ENCODE results near the gene CPT1B.

The CPT1B gene

DNA sequence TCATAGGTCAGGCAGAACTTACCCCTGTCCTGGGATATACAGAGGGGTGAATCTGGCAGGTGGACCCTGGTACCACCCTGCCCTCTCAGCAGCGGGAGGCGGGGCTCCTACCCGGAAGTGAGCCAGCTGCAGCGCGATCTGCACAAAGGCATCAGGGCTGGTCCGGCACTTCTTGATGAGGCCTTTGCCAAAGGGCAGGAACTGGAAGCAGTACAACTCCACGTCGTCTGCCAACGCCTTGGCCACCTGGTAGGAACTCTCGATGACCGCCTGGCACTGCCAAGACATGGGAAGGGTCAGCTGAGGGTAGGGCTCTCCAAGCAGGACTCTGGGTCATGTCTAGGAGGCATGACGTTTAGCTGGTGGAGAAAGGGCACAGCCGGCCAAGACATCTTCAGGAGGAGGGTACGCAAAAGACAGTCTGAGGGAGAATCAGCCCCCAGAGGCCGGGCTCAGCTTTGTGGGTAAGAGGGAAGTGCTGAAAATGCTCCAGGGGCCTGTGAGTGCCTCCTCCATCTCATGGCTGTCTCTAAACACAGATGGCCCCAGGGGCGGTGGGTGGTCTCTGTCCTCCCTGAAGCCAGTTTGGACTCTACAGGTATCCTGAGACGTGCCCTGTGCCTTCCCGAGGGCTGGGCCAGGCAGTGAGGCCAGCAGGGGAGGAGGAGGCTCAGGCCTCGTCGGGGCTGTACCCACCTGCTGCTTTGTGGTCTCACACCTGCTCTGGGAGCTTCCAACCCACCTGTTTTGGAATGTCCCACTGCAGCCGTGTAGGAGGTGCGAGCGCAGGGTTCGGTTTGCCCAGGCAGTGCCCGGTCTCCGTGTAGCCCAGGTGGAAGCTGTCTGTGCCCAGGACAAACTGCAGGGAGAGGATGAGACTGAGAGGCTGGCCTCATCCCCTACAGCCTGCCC lies 6.7 kb downstream of the CPT1B start:
- DNase-seq = no peak

DNA sequence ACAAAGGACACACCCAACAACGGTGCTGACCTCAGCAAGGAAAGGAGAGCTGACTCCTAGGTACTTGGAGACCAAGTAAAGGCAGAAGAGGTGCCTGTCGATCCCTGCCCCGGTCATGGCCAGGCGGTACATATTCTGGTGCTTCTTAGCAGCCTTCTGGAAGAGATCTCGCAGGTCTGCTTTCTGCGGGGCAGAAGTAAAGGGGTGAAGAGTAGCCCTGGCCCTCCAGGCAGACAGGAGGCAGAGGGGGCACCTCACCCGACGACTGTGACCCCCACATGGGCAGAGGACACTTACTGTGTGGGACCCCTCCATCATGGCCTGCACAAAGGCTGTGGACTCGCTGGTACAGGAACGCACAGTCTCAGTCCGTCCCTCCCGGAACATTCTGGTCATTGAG lies 7.4 kb downstream of the CPT1B start:
- no peak for DNase-seq

DNA sequence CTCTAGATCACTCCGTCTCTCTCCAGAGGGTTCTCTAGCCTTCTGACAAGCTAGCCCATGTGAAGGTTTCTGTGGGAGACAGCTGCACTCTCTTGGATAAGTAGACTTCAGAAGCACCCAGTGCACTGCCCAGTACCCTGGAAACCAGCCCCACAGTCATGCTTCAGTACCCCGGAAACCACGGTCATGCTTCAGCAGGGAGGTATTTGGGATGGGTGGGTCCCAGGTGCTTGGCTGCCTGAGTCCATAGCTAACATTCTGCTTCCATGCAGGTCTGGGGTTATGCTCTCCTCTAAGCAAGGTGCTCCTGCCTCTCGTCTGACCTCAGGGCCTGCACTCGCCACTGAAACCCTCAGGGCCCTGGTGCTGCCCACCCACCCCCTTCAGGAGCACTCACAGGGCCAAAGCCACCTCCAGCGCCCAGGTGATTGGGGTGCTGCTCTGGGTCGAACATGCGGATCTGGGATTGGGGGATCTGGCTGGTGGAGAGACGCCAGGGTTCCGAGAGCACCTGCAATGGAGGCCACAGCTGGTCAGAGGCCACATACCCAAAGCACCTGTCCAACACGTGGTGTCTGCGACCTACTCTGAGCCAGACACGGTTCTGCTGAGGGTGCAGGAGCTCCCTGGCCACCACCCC lies 8.2 kb downstream of the CPT1B start:
- no peak for DNase-seq

DNA sequence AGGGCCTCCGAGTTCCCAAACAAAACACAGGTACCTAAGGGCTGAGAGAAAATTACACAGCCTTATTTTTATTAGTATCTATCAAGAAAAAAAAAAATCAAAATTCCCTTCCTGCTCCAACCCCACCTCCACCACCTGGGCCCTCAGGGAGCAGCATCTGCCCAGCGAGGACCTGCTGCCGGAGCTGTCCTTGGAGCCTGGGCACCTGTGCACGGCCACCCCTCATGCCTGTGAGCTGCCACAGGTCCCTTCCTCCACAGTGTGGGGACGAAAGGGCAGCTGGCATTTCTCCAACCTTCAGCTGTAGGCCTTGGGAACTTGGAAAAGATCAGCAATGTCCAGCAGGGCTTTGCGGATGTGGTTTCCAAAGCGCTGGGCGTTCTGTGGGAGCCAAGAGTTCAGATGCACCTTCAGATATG lies 9.2 kb downstream of the CPT1B start:
- DNase-seq = no peak

DNA sequence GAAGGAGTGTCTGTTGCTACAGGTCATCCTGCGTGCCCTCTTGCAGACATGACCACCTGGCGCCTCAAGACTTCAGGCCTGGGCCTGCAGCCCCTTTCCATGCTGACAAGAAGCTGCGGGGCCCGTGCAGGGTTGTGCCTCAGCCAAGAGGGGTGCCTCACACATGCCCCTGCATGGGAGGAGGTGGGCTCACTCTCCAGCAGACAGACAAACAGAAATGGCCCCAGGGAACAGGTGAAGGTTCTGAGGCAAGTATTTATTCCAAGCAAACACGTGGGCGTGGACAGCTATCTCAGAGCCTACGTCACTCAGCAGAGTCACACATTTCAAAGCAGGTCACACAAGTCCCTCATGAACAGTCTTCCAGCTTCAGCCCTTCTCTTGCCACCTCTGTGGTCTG lies 9.6 kb downstream of the CPT1B start:
- DNase-seq = no peak

DNA sequence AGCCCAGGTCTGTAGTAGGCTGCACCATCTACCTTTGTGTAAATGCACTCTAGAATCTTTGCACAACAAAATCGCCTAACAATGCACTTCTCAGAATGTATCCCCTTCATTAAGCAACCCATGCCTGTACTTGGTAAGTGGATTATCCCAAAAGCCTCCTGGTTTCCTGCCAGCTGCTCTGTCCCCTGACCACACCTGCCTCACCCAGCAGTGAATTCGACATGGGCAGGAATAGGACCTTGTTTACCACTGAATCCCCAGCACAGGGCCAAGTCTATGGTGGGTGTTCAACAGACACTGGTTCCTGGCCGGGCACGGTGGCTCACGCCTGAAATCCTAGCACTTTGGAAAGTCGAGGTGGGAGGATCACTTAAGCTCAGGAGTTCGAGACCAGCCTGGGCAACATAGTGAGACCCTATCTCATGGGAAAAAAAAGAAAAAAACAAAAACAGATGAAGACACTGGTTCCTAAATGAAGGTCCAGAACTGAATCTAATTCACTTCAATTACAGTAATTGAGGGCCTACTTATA lies 10.4 kb downstream of the CPT1B start:
- no peak for DNase-seq

DNA sequence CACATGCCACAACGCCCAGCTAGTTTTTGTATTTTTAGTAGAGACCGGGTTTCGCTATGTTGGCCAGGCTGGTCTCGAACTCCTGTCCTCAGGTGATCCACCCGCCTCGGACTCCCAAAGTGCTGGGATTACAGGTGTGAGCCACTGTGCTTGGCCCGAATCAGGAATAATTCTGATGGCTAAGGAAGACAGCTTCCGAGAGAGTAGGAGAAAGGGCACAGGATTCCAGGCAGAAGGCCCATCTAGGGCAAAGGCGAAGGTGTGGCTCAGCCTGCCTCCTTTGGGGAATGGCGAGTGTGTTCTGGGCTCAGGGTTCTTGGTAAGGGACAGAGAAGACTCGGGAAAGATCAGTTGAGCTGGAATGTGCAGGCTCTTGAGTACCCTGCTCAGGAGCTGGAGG lies 13.9 kb downstream of the CPT1B start:
- DNase-seq = no peak

DNA sequence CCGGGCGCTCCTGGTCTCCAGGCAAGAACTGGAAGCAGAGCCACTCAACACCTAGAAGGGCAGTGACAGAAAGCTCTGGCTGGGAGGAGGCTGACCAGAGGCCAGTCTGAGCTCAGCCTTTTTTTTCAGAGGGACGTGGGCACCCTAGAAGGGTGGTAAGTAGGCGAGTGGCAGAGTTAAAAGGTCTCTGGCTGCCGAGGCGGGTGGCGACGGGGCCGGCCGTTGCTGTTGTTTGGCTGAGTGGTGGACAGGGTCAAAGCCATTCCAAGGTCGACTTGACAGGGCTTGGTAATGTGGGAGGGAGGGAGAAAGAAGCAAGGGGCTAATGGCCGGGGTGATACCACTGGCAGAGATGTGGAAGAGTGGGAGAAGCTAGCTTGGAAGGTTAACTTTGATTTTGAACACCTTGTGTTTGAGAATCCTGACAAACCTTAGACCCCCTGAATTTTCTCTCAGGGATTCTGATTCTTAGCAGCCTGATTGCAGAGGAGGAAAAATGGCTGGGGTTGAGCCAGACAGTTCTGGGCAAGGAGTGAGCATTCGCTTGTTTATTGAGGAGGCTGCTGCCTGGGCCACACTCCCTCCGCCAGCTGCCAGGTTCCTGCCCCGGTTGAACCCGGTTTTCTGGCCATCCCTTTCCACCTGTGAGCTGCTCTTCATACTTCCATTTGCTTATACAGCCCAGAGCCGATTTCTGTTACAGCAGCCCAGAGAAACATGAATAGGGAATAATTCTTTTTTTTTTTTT lies 14.6 kb downstream of the CPT1B start:
- peak in 5 of 56 donors; percentile 8 to 30 (median 16) for DNase-seq

DNA sequence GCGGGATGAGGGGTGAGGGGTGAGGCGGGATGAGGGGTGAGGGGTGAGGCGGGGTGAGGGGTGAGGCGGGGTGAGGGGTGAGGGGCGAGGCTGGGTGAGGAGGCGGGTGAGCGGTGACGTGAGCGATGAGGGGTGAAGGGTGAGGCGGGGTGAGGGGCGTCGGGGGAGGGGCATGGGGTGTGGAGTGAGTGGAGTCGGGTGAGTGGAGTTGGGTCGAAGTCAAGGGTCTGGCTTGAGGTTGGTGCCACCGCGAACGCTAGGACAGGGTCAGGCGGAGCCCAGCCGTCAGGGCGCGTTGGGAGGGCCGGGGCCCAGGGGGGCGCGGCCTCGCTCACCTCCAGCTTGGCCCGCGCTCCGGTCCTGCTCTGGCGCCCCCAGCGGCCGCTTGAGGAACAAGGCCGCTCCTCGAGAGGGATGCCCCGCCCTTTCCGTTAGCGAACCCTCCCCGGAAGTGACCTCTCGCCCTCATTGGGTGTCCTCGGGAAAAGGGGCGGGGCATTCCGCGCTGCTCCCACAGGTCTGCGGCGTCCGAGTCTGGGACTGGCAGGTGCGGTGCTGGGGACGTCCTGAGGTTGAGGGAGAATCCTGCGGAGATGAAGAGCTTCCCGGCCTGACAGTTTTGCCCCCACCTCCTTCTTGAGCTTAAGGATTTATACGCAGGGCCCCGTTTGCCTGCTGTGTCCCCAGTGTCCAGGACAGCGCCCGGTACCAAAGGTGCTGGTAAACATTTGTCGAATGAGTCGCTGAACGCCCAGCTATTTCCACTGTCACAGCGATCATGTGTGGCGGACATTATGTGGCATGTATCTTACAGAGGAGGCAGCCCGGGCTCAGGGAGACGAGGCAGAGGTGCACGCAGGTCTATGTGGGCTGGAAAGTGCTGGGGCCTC lies 15.5 kb downstream of the CPT1B start, which contains the start of gene SYCE3:
Gene SYCE3, minus strand, starts transcription at position 397 of the 890 bp plus-strand sequence. CDS start 6,514 bp downstream, outside the sequence.
- peak; percentile 33 to 97 (median 90) for DNase-seq

DNA sequence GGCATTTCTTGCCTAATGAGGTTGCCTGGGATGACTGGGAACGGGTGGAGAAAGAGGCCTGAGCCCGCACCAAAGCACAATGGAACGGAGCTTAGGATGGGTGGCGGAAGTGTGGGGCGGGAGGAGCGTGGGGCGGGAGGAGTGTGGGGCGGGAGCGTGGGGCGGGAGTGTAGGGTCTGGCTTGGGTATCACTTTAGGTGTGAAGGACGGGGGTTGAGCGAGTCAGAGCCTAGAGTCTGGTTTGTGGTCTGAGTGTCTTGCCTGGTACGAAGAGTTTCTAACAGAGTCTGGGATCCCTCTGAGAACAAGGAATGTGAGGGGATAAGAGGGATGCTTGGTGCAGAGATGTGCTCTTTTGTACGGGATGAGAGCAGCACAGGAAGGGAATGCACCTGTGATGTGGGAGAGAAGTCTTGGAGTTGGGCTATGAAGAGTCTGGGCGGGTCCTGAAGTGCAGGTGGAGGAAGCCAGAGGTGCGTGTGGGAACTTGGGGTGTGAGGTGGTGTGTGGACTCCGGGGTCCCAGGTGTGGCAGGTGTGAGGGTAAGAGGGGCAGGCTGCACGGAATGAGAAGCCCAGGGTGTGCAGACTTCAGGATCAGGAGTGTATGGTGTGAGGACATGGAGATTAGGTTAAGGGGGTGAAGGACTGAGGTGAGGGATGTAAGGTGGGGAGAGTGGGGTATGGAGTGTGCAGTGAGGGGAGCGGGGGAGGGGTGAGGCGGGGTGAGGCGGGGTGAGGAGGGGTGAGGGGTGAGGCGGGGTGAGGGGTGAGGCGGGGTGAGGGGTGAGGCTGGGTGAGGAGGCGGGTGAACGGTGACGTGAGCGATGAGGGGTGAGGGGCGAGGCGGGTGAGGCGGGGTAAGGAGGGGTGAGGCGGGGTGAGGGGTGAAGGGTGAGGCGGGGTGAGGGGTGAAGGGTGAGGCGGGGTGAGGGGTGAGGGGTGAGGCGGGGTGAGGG lies 16.5 kb downstream of the CPT1B start:
- DNase-seq = no peak

DNA sequence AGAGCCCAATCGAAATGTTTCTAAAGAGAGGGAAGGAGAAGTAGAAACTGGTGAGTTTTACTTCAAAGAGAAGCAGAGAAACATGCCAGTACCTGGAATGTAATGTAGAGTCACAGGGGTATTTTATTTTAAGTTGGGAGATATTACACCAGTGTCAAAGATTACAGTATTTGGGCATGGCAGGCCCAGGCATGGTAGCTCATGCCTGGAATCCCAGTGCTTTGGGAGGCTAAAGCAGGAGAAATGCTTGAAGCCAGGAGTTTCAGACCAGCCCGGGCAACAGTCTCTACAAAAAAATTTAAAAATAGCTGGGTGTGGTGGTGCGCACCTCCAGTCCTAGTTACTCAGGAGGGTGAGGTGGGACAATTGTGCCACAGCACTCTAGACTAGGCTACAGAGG lies 18.2 kb downstream of the CPT1B start:
- no peak for DNase-seq

DNA sequence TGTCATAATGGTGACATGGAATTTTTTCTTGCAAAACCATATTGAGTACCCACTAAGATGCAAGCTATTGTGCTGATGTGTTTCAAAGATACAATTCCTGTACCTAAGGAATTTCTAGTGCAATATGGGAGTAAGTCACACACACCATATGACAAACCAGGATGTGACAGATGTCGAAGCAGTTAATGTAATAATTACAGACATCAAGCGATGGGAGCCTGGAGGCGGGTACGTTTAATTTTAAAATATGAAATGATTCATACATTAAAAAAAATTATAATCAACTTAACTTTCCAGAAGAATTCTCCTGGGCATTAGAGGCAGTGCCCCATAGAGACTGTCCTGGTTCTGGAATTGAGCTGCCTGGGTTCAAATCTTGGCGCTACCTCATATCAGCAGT lies 21.5 kb downstream of the CPT1B start:
- DNase-seq = no peak

DNA sequence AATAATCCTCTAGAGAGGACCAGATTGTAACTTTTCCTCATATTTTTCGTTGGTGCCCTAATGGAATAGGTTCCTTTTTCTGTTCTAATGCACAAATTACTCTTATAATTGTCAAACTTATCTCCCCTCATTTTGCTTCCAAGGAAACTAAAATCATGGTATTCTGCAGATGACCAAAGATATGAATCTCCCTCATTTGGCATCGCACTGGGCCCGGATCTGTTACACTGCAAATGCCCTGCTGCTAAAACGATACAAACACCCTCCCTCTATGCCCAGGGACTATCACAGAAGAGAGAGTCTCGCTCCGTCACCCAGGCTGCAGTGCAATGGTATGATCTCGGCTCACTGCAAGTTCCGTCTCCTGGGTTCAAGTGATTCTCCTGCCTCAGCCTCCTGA lies 24.9 kb downstream of the CPT1B start:
- no peak for DNase-seq

DNA sequence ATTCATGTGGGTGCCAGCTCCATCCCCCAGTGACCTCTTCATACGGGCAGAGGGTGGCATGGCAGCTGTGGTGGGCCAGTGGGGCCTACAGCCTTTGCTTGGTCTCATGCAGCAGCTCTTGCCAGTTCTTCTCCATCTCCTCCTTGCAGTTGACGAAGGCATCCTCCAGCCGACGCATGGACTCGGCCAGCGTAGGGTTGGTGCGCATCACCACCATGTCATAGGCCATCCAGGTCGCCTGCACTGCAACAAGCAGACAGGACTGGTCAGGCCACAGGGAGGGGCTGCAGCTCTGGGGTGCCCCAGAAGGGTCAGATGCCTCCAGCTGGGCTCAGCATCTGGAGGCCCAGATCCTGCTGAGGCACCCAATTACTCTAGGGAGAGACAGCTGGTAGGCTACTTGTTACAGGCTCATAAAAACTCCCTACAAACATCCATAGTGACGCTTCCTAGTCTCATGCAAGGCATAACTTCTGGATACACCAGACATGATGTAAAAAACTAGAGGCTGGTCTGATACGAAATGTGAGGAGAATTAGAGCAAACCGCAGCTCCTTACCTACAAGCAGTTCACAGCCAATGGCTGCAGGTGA lies 27.0 kb downstream of the CPT1B start:
- no peak for DNase-seq

DNA sequence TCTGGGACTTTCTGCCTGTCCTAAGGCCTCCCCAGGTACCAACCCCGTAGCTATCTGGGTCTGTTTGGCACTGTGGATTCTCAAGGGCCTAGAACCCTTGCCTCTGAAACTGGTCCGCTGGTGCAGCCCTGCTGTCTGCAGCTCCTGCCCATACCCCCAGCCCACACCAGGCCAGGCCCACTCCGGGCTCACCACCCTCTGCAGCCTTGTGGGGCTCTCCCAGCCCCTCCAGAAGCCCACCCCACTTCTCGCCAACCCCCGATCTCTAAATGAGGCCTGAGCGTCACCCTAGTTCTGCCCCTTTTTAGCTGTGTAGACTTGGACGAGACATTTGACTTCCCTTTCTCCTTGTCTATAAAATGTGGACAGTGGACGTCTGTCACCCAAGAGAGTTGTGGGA lies 27.8 kb downstream of the CPT1B start:
- no peak for DNase-seq

DNA sequence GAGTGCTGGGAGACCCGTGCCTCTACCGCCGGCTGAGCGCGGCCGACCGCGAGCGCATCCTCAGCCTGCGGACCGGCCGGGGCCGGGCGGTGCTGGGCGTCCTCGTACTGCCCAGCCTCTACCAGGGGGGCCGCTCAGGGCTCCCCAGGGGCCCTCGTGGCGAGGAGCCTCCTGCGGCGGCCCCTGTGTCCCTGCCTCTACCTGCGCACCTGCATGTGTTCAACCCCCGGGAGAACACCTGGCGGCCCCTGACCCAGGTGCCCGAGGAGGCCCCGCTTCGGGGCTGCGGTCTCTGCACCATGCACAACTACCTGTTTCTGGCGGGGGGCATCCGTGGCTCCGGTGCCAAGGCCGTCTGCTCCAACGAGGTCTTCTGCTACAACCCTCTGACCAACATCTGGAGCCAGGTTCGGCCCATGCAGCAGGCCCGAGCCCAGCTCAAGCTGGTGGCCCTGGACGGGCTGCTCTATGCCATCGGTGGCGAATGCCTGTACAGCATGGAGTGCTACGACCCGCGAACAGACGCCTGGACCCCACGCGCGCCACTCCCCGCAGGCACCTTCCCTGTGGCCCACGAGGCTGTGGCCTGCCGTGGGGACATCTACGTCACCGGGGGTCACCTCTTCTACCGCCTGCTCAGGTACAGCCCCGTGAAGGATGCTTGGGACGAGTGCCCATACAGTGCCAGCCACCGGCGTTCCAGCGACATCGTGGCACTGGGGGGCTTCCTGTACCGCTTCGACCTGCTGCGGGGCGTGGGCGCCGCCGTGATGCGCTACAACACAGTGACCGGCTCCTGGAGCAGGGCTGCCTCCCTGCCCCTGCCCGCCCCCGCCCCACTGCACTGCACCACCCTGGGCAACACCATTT lies 29.1 kb downstream of the CPT1B start:
- DNase-seq = no peak

DNA sequence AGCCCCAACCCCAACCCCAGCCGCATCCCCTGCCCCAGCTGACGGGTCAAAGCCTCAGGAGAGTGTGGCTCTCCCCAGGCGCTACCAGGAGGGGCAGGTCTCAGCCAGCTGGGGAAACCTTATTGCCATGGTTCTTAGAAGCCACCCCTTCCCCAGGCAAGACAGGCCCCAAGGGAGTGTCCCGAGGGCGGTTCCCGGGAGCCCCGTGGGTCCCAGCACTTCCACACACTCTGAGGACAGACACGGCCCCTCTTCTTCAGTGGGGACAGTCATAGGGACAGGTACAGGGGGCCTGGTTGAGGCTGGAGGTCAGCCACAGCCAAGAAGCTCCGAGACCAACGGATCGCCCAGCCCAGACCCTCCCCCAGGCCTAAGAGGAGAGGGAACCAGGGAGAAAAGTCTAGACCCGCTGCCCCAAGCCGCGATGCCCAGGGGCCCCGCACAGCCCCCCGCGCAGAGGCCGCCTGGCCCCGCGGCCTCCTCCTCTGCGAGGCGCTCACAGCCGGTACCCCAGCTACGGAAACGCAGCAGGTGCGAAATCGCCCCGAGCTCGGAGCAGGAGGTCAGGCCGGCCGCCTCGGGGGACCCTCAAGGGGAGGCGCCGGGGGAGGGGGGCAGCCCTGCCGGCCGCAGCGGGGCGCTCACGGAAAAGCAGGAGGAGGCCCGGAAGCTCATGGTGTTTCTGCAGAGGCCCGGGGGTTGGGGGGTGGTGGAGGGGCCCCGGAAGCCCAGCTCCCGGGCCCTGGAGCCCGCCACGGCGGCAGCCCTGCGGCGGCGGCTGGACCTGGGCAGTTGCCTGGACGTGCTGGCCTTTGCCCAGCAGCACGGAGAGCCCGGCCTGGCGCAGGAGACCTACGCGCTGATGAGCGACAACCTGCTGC lies 29.9 kb downstream of the CPT1B start:
- no peak for DNase-seq

Measured in nucleus accumbens (tissue), 56 donors.